ENCODE results near the gene EXOC5. TPM values are rescaled to one million over a fixed set of nuclear protein-coding genes. Genes with fewer than 3 reads are reported as not detected.

Gene EXOC5
- total RNA-seq, 1 donor from 2014 or later: 53.8 TPM

DNA sequence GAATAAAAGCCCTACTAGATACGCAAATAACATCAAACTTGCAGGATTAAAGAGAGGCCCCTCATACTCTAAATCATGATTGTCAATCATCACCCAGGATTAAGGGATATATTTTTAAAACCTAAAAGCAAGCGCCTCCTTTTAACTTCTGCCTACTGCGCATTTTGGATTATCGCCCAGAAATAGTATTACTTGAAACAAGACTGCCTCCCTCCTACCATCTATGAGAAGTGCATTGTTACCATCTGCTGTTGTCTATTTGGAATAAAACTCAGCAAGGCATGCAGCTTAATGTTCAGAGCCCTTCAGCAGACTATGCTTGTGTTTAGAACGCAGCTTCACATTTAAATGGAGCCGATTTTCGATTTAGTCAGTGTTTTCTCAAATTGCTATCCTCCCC is 79.6 kb downstream of the EXOC5 start:
- intact Hi-C loops (cut with micrococcal nuclease): no loop called here
- TF ChIP-seq, protein P1, sequence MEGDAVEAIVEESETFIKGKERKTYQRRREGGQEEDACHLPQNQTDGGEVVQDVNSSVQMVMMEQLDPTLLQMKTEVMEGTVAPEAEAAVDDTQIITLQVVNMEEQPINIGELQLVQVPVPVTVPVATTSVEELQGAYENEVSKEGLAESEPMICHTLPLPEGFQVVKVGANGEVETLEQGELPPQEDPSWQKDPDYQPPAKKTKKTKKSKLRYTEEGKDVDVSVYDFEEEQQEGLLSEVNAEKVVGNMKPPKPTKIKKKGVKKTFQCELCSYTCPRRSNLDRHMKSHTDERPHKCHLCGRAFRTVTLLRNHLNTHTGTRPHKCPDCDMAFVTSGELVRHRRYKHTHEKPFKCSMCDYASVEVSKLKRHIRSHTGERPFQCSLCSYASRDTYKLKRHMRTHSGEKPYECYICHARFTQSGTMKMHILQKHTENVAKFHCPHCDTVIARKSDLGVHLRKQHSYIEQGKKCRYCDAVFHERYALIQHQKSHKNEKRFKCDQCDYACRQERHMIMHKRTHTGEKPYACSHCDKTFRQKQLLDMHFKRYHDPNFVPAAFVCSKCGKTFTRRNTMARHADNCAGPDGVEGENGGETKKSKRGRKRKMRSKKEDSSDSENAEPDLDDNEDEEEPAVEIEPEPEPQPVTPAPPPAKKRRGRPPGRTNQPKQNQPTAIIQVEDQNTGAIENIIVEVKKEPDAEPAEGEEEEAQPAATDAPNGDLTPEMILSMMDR (IDR thresholded peaks at IDR 0.05): no peak
- Mint-ChIP-seq H3K4me1 (no peaks in the 10 kb centered on the region), H3K36me3 (ENCODE audit: low read depth) (no peaks in the 10 kb centered on the region), H3K27me3 (peaks cover 19% of the 10 kb centered on the region), H3K9me3 (no peaks in the 10 kb centered on the region), H3K4me3 (no peak overlapping the region), H3K27ac (no peak overlapping the region)
- ChIA-PET POLR2A (no interaction called here), CTCF (no interaction called here)
- no peak for ATAC-seq (ENCODE audit: low read depth)
- DNase-seq: no peak

DNA sequence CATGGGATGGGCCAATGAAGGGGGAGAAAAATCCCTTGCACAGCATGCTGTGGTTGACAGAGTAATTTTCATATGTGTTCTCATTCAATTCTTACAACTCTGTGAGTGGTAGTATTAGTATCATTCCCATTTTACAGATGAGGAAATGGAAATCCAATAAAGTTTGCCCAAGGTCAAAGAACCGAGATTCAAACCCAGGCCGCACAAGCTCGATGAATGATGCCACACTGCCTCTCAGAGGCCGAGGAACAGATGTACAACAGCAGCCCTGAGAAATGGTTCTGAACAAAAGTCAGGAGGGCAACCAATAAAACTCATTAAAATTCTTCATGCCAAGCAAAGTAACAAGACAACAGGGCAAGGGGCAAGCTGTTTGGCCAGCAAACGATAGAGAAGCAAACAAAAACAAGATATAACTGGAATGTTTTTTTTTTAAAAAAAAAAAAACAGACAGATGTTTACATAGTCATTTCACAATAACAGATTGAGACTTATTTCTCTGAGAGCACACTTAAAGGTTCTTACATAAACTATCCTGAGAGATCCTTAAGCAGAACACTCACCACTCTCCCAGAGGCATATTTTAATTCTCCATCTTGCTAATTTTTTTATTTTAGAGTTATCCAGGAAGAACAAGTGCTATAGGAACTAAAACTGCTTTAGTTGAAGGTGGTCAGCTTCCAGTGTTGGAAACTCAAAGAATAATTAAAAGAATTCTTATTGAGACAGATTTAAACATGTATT is 85.8 kb downstream of the EXOC5 start:
- DNase-seq (no peak), ATAC-seq (ENCODE audit: low read depth) (no peak)
- no peak overlapping the region for H3K27ac Mint-ChIP-seq
- no peaks in the 10 kb centered on the region for H3K4me1 Mint-ChIP-seq
- intact Hi-C loops (cut with micrococcal nuclease): loop anchor here (5.0 kb wide), 1 partner anchor 521 kb away; no protein-coding TSS in a partner anchor
- H3K9me3 Mint-ChIP-seq: no peaks in the 10 kb centered on the region
- CTCF ChIA-PET: no interaction called here
- peaks cover 14% of the 10 kb centered on the region for H3K27me3 Mint-ChIP-seq
- TF ChIP-seq, protein P1 (IDR thresholded peaks at IDR 0.05): no peak
- POLR2A ChIA-PET: no interaction called here
- no peaks in the 10 kb centered on the region for H3K36me3 Mint-ChIP-seq (ENCODE audit: low read depth)
- H3K4me3 Mint-ChIP-seq: no peak overlapping the region

DNA sequence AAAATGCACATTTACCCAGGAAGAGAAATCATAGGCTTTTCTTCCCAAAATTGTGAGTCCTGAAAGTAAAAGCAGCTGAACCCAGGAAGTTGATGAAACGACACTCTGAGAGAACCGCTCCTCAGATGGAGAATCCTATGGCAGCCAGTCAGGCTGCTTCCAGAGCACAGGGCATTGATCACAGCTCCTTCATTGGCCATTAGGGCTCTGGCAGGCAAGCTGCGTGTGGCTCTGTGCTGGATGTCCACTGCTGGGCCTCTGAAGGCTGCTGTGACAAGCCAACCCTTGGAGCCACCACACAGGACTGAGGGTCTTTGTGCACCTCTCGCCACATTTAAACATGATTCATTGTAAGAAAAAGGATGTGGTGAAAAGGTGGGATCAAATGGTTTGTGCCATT is 89.4 kb downstream of the EXOC5 start:
- ChIA-PET CTCF (no interaction called here), POLR2A (no interaction called here)
- Mint-ChIP-seq H3K4me3 (no peak overlapping the region), H3K27me3 (peaks cover 18% of the 10 kb centered on the region), H3K9me3 (no peaks in the 10 kb centered on the region), H3K27ac (no peak overlapping the region), H3K4me1 (no peaks in the 10 kb centered on the region), H3K36me3 (ENCODE audit: low read depth) (no peaks in the 10 kb centered on the region)
- TF ChIP-seq, protein P1 (IDR thresholded peaks at IDR 0.05): no peak
- no peak for DNase-seq
- ATAC-seq (ENCODE audit: low read depth): no peak
- intact Hi-C loops (cut with micrococcal nuclease): no loop called here

DNA sequence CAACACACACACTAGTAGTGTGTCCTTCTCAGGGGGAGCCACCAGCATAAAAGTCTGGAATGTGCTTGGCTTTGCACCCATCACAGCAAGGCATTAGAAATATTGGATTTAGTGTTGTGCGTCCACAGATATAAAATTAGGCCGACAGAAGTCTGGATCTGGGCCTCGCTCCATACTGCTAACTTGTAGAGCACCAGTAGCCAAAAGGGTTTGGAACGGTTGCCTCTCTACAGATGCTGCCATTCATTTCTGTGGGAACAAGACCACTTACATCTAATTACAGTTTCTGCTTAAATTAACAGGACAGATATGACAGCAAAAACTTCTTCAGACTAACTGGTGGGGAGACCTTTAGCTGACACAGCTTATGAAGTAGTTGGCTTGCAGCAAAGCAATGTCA is 94.2 kb downstream of the EXOC5 start:
- Mint-ChIP-seq H3K27me3 (peaks cover 13% of the 10 kb centered on the region), H3K36me3 (ENCODE audit: low read depth) (no peaks in the 10 kb centered on the region), H3K9me3 (no peaks in the 10 kb centered on the region), H3K4me3 (no peak overlapping the region), H3K4me1 (no peaks in the 10 kb centered on the region), H3K27ac (no peak overlapping the region)
- TF ChIP-seq, protein P1 (IDR thresholded peaks at IDR 0.05): no peak
- DNase-seq (no peak), ATAC-seq (ENCODE audit: low read depth) (no peak)
- ChIA-PET CTCF (no interaction called here), POLR2A (no interaction called here)
- intact Hi-C loops (cut with micrococcal nuclease): no loop called here

DNA sequence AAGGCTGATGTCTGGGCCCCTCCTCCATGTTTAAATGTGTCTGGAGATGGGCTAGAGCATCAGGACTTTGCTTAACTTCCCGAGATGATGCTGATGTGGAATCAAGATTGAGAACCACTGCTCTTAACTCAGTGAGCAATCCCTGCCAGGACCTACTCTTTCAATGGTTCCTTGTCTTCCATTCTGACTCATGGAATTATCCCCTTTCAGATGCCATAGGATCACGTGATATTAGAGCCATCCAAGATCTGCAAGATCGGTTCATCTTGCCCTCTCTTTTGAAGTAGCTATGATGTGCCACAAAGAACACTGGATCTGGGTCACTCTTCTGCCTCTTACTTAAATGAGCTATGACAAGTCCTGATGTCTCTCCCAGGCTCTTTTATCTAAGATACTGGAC is 96.8 kb downstream of the EXOC5 start:
- CTCF ChIA-PET: no interaction called here
- intact Hi-C loops (cut with micrococcal nuclease): no loop called here

More for the DNA sequence above, 96.8 kb downstream of the EXOC5 start:
- Mint-ChIP-seq H3K4me3 (no peak overlapping the region), H3K4me1 (no peaks in the 10 kb centered on the region), H3K27me3 (peaks cover 4% of the 10 kb centered on the region), H3K36me3 (ENCODE audit: low read depth) (no peaks in the 10 kb centered on the region), H3K27ac (no peak overlapping the region), H3K9me3 (no peaks in the 10 kb centered on the region)
- ATAC-seq (ENCODE audit: low read depth): no peak
- POLR2A ChIA-PET: no interaction called here
- TF ChIP-seq, protein P1 (IDR thresholded peaks at IDR 0.05): no peak
- DNase-seq: no peak
